CD8-positive, alpha-beta memory T cell (primary cell): ENCODE data around the gene SHOC1. TPM values are rescaled to one million over a fixed set of nuclear protein-coding genes. Genes with fewer than 3 reads are reported as not detected.
A peak's percentile ranks its signal among the peaks of the same experiment; 100 is the strongest.
"Not testable (repeated sequence)": the region's sequence is repeated elsewhere in the genome, so short reads cannot be mapped to it uniquely, and the experiment has no call there.

Experiments
- CTCF ChIA-PET: fragments of 350-600 bp; sonication (Branson Sonifier 250); formaldehyde crosslinking; loops from one replicate; lab custom pipeline; 2021; ENCODE audit warnings: antibody characterized with exemption; lab: Charles Lee
- POLR2A ChIA-PET: fragments of 350-600 bp; sonication (Branson Sonifier 250); formaldehyde crosslinking; loops from one replicate; lab custom pipeline; 2021; ENCODE audit warnings: antibody characterized with exemption; lab: Charles Lee
- DNase-seq, 5 donors: peaks; one replicate each; pipeline versions ENCODE4 v3.0.0 to v3.0.0-alpha.2; 2020 to 2022; ENCODE audit warnings: mixed read lengths in 1 of 5
- H3K27ac ChIP-seq: one replicate; pipeline ENCODE4 v1.7.0; 2013; ENCODE audit warnings: low read depth, mild to moderate bottlenecking, low read length, moderate library complexity
- H3K27me3 ChIP-seq: 2 replicates; pipeline ENCODE4 v1.7.0; 2013; ENCODE audit warnings: low read length, mild to moderate bottlenecking; ENCODE audit not compliant: insufficient read depth, poor library complexity, severe bottlenecking
- H3K36me3 ChIP-seq: 2 replicates; pipeline ENCODE4 v1.7.0; 2013; ENCODE audit warnings: mild to moderate bottlenecking, low read length, moderate library complexity; ENCODE audit not compliant: insufficient read depth
- H3K4me1 ChIP-seq: 2 replicates; pipeline ENCODE4 v1.7.0; 2013; ENCODE audit warnings: mild to moderate bottlenecking, low read length, moderate library complexity; ENCODE audit not compliant: insufficient read depth
- H3K4me3 ChIP-seq: 2 replicates; pipeline ENCODE4 v1.7.0; 2013; ENCODE audit warnings: mild to moderate bottlenecking, low read length
- H3K9me3 ChIP-seq: 2 replicates; pipeline ENCODE4 v1.7.0; 2013; ENCODE audit warnings: mild to moderate bottlenecking, low read length
- H3K27ac Mint-ChIP-seq, 8 donors: one replicate each; pipeline ENCODE4 v1.8.0; 2020 to 2021; ENCODE audit warnings: mixed read lengths in 8 of 8, mild to moderate bottlenecking in 6 of 8, inconsistent platforms in 3 of 8, moderate library complexity in 3 of 8
- H3K27me3 Mint-ChIP-seq, 2 donors: one replicate each; pipeline ENCODE4 v1.8.0; 2020 to 2021; ENCODE audit warnings: mixed read lengths in 2 of 2, mild to moderate bottlenecking in 1 of 2, moderate library complexity in 1 of 2
- H3K36me3 Mint-ChIP-seq, 3 donors: one replicate each; pipeline ENCODE4 v1.8.0; 2020 to 2021; ENCODE audit warnings: mixed read lengths in 3 of 3, inconsistent platforms in 1 of 3, mild to moderate bottlenecking in 1 of 3
- H3K4me1 Mint-ChIP-seq, 3 donors: one replicate each; pipeline ENCODE4 v1.8.0; 2020 to 2021; ENCODE audit warnings: mixed read lengths in 3 of 3, inconsistent platforms in 1 of 3, mild to moderate bottlenecking in 1 of 3
- H3K4me3 Mint-ChIP-seq, 7 donors: one replicate each; pipeline ENCODE4 v1.8.0; 2020 to 2021; ENCODE audit warnings: mixed read lengths in 7 of 7, mild to moderate bottlenecking in 6 of 7, moderate library complexity in 4 of 7, inconsistent platforms in 2 of 7
- H3K9me3 Mint-ChIP-seq, 5 donors: one replicate each; pipeline ENCODE4 v1.8.0; 2020 to 2022; ENCODE audit warnings: mixed read lengths in 5 of 5, mild to moderate bottlenecking in 3 of 5, moderate library complexity in 2 of 5, inconsistent platforms in 1 of 5
- polyA plus RNA-seq: library from polyadenylated mRNA; unstranded; fragments of 300-500 nt; fragmentation: Illumina TruSeq; gene quantifications from one replicate; pipeline ENCODE4 v1.2.3, GENCODE V29; 2021
- total RNA-seq, 2 experiments: library from RNA; stranded (reverse); gene quantifications; one replicate each; pipeline ENCODE4 v1.2.3, GENCODE V29; 2021

Gene SHOC1
- total and polyA plus RNA-seq, 3 experiments from 2014 or later = not detected

GRCh38 chr9:111815285-111816070 lies 20.7 kb upstream of the SHOC1 start:
- no peaks in the 10 kb centered on the region for H3K36me3 ChIP-seq
- no peak for DNase-seq
- H3K27ac ChIP-seq = no peak overlapping the region
- H3K4me3 ChIP-seq = no peak overlapping the region
- Mint-ChIP-seq H3K27me3 (peaks cover 5 to 7% of the 10 kb centered on the region in 2 donors), H3K9me3 (no peaks in the 10 kb centered on the region), H3K4me1 (no peaks in the 10 kb centered on the region), H3K36me3 (no peaks in the 10 kb centered on the region), H3K4me3 (no peak overlapping the region), H3K27ac (no peak overlapping the region)
- no peaks in the 10 kb centered on the region for H3K4me1 ChIP-seq
- no peaks in the 10 kb centered on the region for H3K27me3 ChIP-seq
- POLR2A ChIA-PET = no interaction called here
- CTCF ChIA-PET = interaction anchor here (1.4 kb wide), 1 partner anchor 11 kb away, joined by 4 read pairs; no protein-coding TSS in a partner anchor
- no peaks in the 10 kb centered on the region for H3K9me3 ChIP-seq

GRCh38 chr9:111812337-111812736 lies 17.6 kb upstream of the SHOC1 start:
- CTCF ChIA-PET = no interaction called here
- no peak overlapping the region for H3K27ac Mint-ChIP-seq
- no peak for DNase-seq
- H3K4me1 Mint-ChIP-seq = no peaks in the 10 kb centered on the region
- Histone ChIP-seq H3K4me1 (no peaks in the 10 kb centered on the region), H3K27me3 (no peaks in the 10 kb centered on the region), H3K9me3 (no peaks in the 10 kb centered on the region), H3K27ac (no peak overlapping the region), H3K4me3 (no peak overlapping the region), H3K36me3 (no peaks in the 10 kb centered on the region)
- POLR2A ChIA-PET = no interaction called here
- no peak overlapping the region for H3K4me3 Mint-ChIP-seq
- no peaks in the 10 kb centered on the region for H3K9me3 Mint-ChIP-seq
- peaks cover 0 to 3% (median 2%) of the 10 kb centered on the region in 3 donors for H3K36me3 Mint-ChIP-seq
- peaks cover 2 to 3% of the 10 kb centered on the region in 2 donors for H3K27me3 Mint-ChIP-seq

DNA sequence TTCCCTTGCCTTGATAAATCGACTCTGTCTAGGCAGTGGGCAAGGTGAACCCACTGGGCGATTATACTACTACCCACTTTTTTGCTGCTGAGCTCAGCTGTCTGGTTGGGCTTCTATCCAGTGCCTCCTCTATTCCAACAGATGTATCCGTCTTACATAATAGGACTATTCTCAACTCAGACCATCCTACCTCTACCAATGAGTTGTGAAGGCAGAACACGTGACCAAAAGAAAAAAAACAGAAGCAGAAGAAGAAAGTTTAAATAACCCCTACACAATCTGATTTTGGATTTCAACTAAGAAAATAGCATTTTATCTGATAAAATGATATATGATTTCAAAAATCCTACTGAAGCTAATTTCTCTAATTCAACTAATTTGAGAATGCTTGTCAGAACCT lies 16.2 kb upstream of the SHOC1 start:
- no peak for DNase-seq
- no peak overlapping the region for H3K4me3 Mint-ChIP-seq
- ChIA-PET CTCF (no interaction called here), POLR2A (no interaction called here)
- peaks cover 0 to 2% of the 10 kb centered on the region in 2 donors for H3K27me3 Mint-ChIP-seq
- H3K9me3 Mint-ChIP-seq = no peaks in the 10 kb centered on the region
- H3K27ac ChIP-seq = no peak overlapping the region
- no peaks in the 10 kb centered on the region for H3K9me3 ChIP-seq
- H3K4me1 Mint-ChIP-seq = no peaks in the 10 kb centered on the region
- peak overlapping the region in 2 of 8 donors; percentile 3 to 9 for H3K27ac Mint-ChIP-seq
- no peaks in the 10 kb centered on the region for H3K27me3 ChIP-seq
- H3K36me3 ChIP-seq = no peaks in the 10 kb centered on the region
- H3K4me1 ChIP-seq = no peaks in the 10 kb centered on the region
- H3K36me3 Mint-ChIP-seq = peaks cover 0 to 3% (median 2%) of the 10 kb centered on the region in 3 donors
- H3K4me3 ChIP-seq = no peak overlapping the region

DNA sequence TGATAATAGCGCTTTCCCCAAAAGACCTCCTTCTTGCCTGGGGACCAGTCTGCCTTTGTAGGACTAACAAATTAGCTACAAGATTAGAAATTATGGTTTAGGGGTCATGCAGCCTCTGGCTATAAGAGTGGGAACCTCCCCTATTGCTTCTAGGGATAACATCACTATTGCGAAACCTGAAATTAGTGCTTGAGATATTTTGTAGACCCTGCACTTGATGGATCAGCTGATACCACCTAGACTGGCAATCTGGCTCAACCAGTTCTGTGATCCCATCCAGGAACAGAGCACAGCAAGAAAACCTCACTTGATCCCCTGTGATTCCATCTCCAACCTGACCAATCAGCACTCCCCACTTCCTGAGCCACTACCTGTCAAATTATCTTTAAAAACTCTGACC lies 15.7 kb upstream of the SHOC1 start:
- H3K27me3 ChIP-seq, POLR2A ChIA-PET, H3K4me3 ChIP-seq, H3K27me3 Mint-ChIP-seq, H3K4me3 Mint-ChIP-seq, H3K36me3 Mint-ChIP-seq, H3K9me3 Mint-ChIP-seq, H3K36me3 ChIP-seq, H3K4me1 ChIP-seq, H3K27ac Mint-ChIP-seq, H3K27ac ChIP-seq, H3K4me1 Mint-ChIP-seq, CTCF ChIA-PET, DNase-seq, H3K9me3 ChIP-seq: not testable (repeated sequence)

DNA sequence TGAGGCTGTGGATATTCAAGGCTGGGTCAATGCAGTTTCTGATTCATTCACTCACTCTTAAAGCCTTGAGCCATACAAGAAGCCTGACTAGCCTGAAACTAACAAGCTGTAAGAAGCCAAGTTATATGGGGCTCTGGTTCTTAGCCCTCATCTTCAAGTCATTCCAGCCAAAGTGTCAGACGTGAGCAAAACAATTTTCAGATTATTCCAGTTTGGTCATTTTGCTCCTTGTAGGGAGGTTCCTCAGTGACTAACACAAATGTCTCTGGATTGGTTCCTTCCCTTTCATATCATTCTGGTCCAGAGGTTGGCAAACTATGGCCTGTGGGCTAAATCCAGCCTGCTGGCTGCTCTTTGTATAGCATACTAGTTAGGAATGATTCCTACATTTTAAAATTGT lies 12.5 kb upstream of the SHOC1 start:
- no peaks in the 10 kb centered on the region for H3K27me3 ChIP-seq
- DNase-seq = no peak
- ChIA-PET POLR2A (no interaction called here), CTCF (no interaction called here)
- Mint-ChIP-seq H3K27me3 (peaks cover 3 to 7% of the 10 kb centered on the region in 2 donors), H3K36me3 (peaks cover 0 to 3% (median 2%) of the 10 kb centered on the region in 3 donors), H3K27ac (no peak overlapping the region), H3K4me1 (peaks cover 6 to 8% (median 7%) of the 10 kb centered on the region in 3 donors), H3K9me3 (no peaks in the 10 kb centered on the region), H3K4me3 (no peak overlapping the region)
- H3K4me1 ChIP-seq = no peaks in the 10 kb centered on the region
- H3K4me3 ChIP-seq = no peak overlapping the region
- no peaks in the 10 kb centered on the region for H3K36me3 ChIP-seq
- H3K27ac ChIP-seq = no peak overlapping the region
- H3K9me3 ChIP-seq = no peaks in the 10 kb centered on the region

DNA sequence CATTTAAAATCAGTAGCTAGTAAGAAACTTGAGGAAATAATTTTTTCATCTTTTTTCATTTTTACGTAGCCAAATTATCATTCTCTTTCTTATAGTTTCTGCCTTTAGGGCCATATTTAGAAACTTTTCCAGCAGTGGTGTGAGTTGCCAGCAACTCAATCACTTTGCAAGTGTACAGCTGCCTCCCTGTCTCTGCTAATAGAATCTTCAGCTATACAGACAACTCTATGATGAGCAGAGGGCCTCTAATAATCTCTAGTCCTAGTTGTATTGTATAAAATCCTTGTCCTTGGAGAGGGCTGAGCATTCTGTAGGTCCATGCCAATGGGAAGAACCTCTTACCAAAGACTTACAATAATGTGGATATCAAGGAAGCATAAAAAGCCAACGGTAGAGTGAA lies 11.5 kb upstream of the SHOC1 start:
- no peaks in the 10 kb centered on the region for H3K9me3 ChIP-seq
- ChIA-PET POLR2A (no interaction called here), CTCF (no interaction called here)
- no peaks in the 10 kb centered on the region for H3K36me3 ChIP-seq
- no peak overlapping the region for H3K4me3 ChIP-seq
- H3K27ac Mint-ChIP-seq = no peak overlapping the region
- H3K27ac ChIP-seq = no peak overlapping the region
- peaks cover 3 to 11% of the 10 kb centered on the region in 2 donors for H3K27me3 Mint-ChIP-seq
- peaks cover 6 to 11% (median 10%) of the 10 kb centered on the region in 3 donors for H3K4me1 Mint-ChIP-seq
- peaks cover 0 to 3% (median 2%) of the 10 kb centered on the region in 3 donors for H3K36me3 Mint-ChIP-seq
- no peak overlapping the region for H3K4me3 Mint-ChIP-seq
- no peak for DNase-seq
- H3K9me3 Mint-ChIP-seq = no peaks in the 10 kb centered on the region
- no peaks in the 10 kb centered on the region for H3K4me1 ChIP-seq
- H3K27me3 ChIP-seq = no peaks in the 10 kb centered on the region

DNA sequence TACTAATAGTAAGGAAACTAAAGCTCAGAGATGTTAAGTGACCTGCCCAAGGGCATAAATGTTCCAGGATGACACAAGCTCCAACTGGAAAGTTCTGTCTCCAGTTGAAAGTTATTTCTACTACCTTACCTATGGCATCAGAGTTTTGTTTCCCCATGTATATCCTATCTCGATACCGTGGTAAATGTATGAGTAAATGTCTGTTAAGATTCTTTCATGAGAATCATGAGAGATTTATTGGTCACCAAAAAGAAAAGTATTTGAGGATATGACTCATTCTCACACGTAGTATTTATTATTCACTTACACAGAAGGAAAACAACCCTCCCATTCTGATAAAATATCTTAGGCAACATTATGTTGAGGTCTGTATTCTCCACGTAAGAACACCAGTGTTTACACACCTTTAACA lies 11.1 kb upstream of the SHOC1 start:
- Histone ChIP-seq H3K27me3 (no peaks in the 10 kb centered on the region), H3K27ac (no peak overlapping the region), H3K36me3 (no peaks in the 10 kb centered on the region), H3K4me3 (no peak overlapping the region), H3K9me3 (no peaks in the 10 kb centered on the region), H3K4me1 (no peaks in the 10 kb centered on the region)
- Mint-ChIP-seq H3K36me3 (peaks cover 0 to 3% (median 2%) of the 10 kb centered on the region in 3 donors), H3K27ac (no peak overlapping the region), H3K4me3 (no peak overlapping the region), H3K27me3 (peaks cover 3 to 11% of the 10 kb centered on the region in 2 donors), H3K9me3 (no peaks in the 10 kb centered on the region), H3K4me1 (peaks cover 6 to 15% (median 14%) of the 10 kb centered on the region in 3 donors)
- POLR2A ChIA-PET = no interaction called here
- DNase-seq = no peak
- CTCF ChIA-PET = no interaction called here

GRCh38 chr9:111805262-111805661 lies 10.5 kb upstream of the SHOC1 start:
- H3K4me1 ChIP-seq = no peaks in the 10 kb centered on the region
- no peaks in the 10 kb centered on the region for H3K9me3 Mint-ChIP-seq
- no peak for DNase-seq
- ChIA-PET POLR2A (no interaction called here), CTCF (interaction anchor here (1.1 kb wide), 1 partner anchor 11 kb away, joined by 4 read pairs; no protein-coding TSS in a partner anchor)
- H3K27ac Mint-ChIP-seq = no peak overlapping the region
- H3K36me3 Mint-ChIP-seq = peaks cover 0 to 3% (median 2%) of the 10 kb centered on the region in 3 donors
- no peak overlapping the region for H3K4me3 ChIP-seq
- peaks cover 6 to 21% (median 18%) of the 10 kb centered on the region in 3 donors for H3K4me1 Mint-ChIP-seq
- peaks cover 3 to 14% of the 10 kb centered on the region in 2 donors for H3K27me3 Mint-ChIP-seq
- no peaks in the 10 kb centered on the region for H3K9me3 ChIP-seq
- H3K4me3 Mint-ChIP-seq = no peak overlapping the region
- H3K36me3 ChIP-seq = no peaks in the 10 kb centered on the region
- H3K27me3 ChIP-seq = no peaks in the 10 kb centered on the region
- no peak overlapping the region for H3K27ac ChIP-seq
